BJ (cell line): ENCODE data around the gene DPP6. TPM values are rescaled to one million over a fixed set of nuclear protein-coding genes. Genes with fewer than 3 reads are reported as not detected.

Source experiments
- CTCF ChIA-PET: fragments of 350-600 bp; formaldehyde crosslinking; extraction: SDS; loops from one replicate; lab custom pipeline; 2021; ENCODE audit warnings: antibody characterized with exemption, inconsistent platforms; lab: Yijun Ruan, JAX
- POLR2A ChIA-PET: fragments of 300-600 bp; sonication (Branson Sonifier 250); formaldehyde crosslinking; extraction: SDS; loops from one replicate; lab custom pipeline; 2021; ENCODE audit warnings: antibody characterized with exemption; lab: Charles Lee
- DNase-seq: peaks from one replicate; pipeline ENCODE4 v3.0.0-alpha.2; 2011; ENCODE audit warnings: low read depth
- H3K27me3 ChIP-seq: 2 replicates; pipeline ENCODE4 v1.6.0; 2011; ENCODE audit warnings: low read length; ENCODE audit not compliant: control insufficient read depth, insufficient read depth
- H3K36me3 ChIP-seq: 2 replicates; pipeline ENCODE4 v1.5.1; 2011; ENCODE audit warnings: low read length; ENCODE audit not compliant: control insufficient read depth, insufficient read depth
- H3K4me3 ChIP-seq: 2 replicates; pipeline ENCODE4 v1.5.1; 2011; ENCODE audit warnings: low read depth, mild to moderate bottlenecking, control low read depth, low read length
- polyA plus RNA-seq: library from polyadenylated mRNA; depleted of rRNA; stranded (reverse); fragments of >200 nt; gene quantifications from 2 replicates; pipeline ENCODE4 v1.2.3, GENCODE V29; 2011
- TF ChIP-seq, protein P1 (sequence below): IDR thresholded peaks from 2 replicates; pipeline ENCODE4 v1.5.1; 2011; ENCODE audit warnings: low read depth, mild to moderate bottlenecking, control low read depth, inconsistent platforms, low read length, moderate library complexity; ENCODE audit not compliant: insufficient read depth

The DPP6 gene
- polyA plus RNA-seq, 1 experiment: not detected

DNA sequence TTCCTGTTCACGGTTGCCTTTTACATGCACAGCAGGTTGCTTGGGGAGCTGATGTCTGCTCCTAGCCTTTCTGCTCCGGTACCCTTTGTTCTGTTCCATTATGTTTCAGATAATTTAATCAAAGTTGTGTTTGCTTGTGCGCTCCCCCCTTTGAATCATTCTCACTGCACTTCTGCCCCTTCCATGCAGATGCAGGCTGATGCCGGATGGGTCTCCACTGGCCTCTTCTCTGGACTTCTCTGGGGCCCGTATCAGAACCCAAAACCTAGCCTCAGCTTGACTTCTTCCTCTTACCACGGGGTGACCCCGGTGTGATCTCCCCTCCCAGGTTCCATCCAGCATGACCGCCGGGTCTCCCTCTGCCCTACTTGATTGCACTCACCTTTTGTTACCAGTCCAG, 272.0 kb downstream of the DPP6 start:
- H3K36me3 ChIP-seq: no peaks in the 10 kb centered on the region
- CTCF ChIA-PET: no interaction called here
- H3K4me3 ChIP-seq: no peak overlapping the region
- no peak for DNase-seq
- POLR2A ChIA-PET: no interaction called here
- TF ChIP-seq, protein P1, sequence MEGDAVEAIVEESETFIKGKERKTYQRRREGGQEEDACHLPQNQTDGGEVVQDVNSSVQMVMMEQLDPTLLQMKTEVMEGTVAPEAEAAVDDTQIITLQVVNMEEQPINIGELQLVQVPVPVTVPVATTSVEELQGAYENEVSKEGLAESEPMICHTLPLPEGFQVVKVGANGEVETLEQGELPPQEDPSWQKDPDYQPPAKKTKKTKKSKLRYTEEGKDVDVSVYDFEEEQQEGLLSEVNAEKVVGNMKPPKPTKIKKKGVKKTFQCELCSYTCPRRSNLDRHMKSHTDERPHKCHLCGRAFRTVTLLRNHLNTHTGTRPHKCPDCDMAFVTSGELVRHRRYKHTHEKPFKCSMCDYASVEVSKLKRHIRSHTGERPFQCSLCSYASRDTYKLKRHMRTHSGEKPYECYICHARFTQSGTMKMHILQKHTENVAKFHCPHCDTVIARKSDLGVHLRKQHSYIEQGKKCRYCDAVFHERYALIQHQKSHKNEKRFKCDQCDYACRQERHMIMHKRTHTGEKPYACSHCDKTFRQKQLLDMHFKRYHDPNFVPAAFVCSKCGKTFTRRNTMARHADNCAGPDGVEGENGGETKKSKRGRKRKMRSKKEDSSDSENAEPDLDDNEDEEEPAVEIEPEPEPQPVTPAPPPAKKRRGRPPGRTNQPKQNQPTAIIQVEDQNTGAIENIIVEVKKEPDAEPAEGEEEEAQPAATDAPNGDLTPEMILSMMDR: no peak
- no peaks in the 10 kb centered on the region for H3K27me3 ChIP-seq

DNA sequence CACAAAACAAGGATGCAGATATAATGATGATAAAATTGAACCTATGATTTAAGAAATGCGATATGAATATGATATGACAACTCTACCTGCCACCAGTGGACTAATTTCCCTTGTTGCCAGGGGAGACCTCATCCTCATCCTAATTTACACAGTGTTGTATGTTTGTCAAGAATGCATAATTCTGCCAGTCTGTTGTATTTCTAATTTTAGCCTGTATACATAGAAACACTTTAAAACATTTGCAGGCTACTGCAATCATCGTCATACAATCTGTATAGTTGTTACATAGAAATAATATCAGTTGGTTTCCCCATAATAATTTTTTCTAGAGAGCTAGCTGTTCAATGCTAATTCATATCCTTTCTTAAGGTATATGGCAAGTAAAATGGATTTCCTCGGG, 274.2 kb downstream of the DPP6 start:
- ChIA-PET CTCF (no interaction called here), POLR2A (no interaction called here)
- no peaks in the 10 kb centered on the region for H3K27me3 ChIP-seq
- DNase-seq: no peak
- H3K4me3 ChIP-seq: no peak overlapping the region
- TF ChIP-seq, protein P1: no peak
- no peaks in the 10 kb centered on the region for H3K36me3 ChIP-seq

DNA sequence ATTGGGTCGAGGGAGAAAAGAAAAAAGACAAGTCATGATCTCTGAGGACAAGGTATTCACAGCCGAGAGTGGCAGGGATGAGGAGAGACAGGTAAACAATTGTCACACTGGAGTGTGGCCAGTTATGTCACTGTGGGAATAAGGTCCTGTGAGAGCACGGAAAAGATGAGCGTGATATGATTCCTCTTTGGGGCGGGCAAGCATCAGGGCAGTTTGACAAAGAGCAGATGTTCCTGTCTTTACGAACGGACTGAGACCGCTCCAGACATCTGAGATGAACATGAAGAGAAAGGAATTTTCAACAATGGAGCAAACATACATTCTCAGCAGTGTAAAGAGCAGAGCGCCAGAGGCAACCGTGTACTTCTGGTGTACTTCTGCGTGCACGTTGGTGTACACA, 278.1 kb downstream of the DPP6 start:
- TF ChIP-seq, protein P1: no peak
- Histone ChIP-seq H3K4me3 (no peak overlapping the region), H3K27me3 (no peaks in the 10 kb centered on the region), H3K36me3 (no peaks in the 10 kb centered on the region)
- no peak for DNase-seq
- ChIA-PET POLR2A (no interaction called here), CTCF (no interaction called here)

DNA sequence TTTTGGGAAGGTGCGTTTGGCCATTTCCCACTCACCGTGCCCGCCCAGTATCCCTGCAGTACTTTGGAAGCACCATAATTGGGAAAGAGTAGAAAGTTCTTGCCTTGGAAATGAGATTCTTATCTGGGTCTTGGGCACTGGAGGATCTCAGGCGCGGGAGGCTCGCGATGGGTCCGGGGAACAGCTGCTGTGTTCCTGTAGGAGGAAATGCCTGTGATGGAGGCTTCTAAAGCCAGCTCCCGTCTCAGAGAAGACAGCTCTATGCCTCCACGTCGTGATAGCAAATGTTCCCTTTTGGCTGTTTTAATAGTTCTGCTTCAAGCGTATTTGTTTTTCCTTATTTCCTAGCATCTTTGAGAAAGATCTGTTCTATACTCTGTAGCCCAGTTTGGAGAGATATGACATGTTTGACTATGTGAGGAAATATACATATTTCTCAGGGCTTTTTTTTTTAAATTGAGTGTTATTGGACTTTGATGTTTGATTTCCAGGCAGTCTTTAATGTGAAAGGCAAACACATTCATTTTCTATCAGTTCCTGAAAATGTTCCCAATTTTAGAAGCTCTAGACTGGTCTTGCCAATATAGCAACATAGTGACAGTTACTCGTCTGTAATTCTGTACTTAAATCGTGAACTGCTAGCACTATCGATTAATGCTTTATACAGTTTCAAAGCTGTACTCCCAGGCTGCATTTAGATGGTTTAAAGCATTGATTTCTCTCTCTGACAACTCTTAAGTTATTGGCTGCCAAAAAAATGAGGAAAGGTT, 280.8 kb downstream of the DPP6 start:
- Histone ChIP-seq H3K36me3 (no peaks in the 10 kb centered on the region), H3K4me3 (no peak overlapping the region), H3K27me3 (no peaks in the 10 kb centered on the region)
- TF ChIP-seq, protein P1: no peak
- POLR2A ChIA-PET: no interaction called here
- DNase-seq: no peak
- CTCF ChIA-PET: no interaction called here

DNA sequence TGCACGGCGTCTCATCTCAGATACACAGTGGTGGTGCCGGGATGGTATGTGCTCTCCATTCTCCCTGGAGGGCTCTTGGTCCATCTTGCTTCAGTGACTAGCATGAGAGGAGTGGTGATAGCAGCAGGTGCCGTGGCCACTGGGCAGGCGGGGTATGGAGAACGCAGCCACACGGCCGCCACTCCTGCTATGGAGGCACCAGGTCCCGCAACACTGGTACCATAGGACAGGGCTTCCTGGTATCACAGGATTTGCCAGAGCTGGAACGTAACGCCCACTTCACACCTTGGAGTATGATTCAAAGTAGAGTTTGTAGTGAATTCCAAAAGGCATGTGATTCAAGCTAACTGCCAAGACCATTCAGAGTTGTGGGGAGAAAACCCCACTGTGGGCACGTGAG, 284.1 kb downstream of the DPP6 start:
- H3K4me3 ChIP-seq: no peak overlapping the region
- no peaks in the 10 kb centered on the region for H3K36me3 ChIP-seq
- TF ChIP-seq, protein P1: no peak
- ChIA-PET CTCF (no interaction called here), POLR2A (no interaction called here)
- no peaks in the 10 kb centered on the region for H3K27me3 ChIP-seq
- no peak for DNase-seq
